ENCODE results near the gene CCND3. TPM values are rescaled to one million over a fixed set of nuclear protein-coding genes. Genes with fewer than 3 reads are reported as not detected.

CCND3 gene
- total and polyA plus RNA-seq, 2 experiments from 2014 or later = 19.7 to 30.9 TPM

GRCh38 chr6:41900861-41901260, 40.7 kb downstream of the CCND3 start:
- peaks cover 5% of the 10 kb centered on the region for H4K20me1 ChIP-seq (replicated peaks; ENCODE audit: insufficient read depth)

DNA sequence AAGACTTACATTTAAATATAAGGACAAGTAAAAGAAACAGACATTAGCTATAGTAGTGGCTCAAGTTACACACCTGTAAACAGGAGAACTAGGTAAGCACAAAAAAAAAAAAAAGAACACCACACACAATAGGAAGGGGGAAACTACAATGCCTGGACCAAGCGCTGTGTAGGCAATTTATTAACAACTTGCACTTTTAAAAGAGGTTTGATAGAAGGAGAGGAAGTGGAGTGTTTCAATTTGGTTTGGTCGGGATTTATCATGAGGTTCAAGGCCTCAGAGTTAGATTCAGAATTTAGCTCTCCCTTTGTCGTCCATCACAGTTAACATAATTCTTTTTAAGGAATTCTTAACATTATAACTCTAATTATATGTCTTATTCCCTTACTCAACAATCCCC, 45.3 kb downstream of the CCND3 start:
- ATAC-seq (no peak), DNase-seq (ENCODE audit: low spot score) (no peak)
- Histone ChIP-seq H2AFZ (peak overlapping the region; percentile 43; the same call in 1 of the 2 replicates), H3K9me2 (ENCODE audit: insufficient read depth) (no peaks in the 10 kb centered on the region), H3K36me3 (ENCODE audit: insufficient read depth) (no peaks in the 10 kb centered on the region; the same call in 1 of the 2 replicates), H3K4me1 (ENCODE audit: insufficient read depth) (peaks cover 30% of the 10 kb centered on the region), H3F3A (replicated peaks; ENCODE audit: low read depth) (peaks cover 7% of the 10 kb centered on the region; the same call in 1 of the 2 replicates), H3K79me2 (replicated peaks; ENCODE audit: insufficient read depth) (peaks cover 24% of the 10 kb centered on the region), H3K27me3 (ENCODE audit: insufficient read depth) (no peaks in the 10 kb centered on the region), H3K4me2 (peak overlapping the region; percentile 73), H3K4me3 (peak overlapping the region; percentile 58), H3K27ac (ENCODE audit: low read depth) (peak overlapping the region; percentile 94), H4K20me1 (replicated peaks; ENCODE audit: insufficient read depth) (no peaks in the 10 kb centered on the region)
- H3K9me3 Mint-ChIP-seq = no peaks in the 10 kb centered on the region
- no peaks in the 10 kb centered on the region for H3K36me3 Mint-ChIP-seq (ENCODE audit: low read depth)
- peaks cover 14% of the 10 kb centered on the region; the same call in 2 of the 3 replicates for H3K4me1 Mint-ChIP-seq
- H3K27me3 Mint-ChIP-seq (ENCODE audit: insufficient read depth, low read depth, poor library complexity) = no peaks in the 10 kb centered on the region
- H3K27ac Mint-ChIP-seq = peak overlapping the region; percentile 98
- H3K4me3 Mint-ChIP-seq = no peak overlapping the region; the same call in 2 of the 3 replicates
- TF ChIP-seq, protein P1, sequence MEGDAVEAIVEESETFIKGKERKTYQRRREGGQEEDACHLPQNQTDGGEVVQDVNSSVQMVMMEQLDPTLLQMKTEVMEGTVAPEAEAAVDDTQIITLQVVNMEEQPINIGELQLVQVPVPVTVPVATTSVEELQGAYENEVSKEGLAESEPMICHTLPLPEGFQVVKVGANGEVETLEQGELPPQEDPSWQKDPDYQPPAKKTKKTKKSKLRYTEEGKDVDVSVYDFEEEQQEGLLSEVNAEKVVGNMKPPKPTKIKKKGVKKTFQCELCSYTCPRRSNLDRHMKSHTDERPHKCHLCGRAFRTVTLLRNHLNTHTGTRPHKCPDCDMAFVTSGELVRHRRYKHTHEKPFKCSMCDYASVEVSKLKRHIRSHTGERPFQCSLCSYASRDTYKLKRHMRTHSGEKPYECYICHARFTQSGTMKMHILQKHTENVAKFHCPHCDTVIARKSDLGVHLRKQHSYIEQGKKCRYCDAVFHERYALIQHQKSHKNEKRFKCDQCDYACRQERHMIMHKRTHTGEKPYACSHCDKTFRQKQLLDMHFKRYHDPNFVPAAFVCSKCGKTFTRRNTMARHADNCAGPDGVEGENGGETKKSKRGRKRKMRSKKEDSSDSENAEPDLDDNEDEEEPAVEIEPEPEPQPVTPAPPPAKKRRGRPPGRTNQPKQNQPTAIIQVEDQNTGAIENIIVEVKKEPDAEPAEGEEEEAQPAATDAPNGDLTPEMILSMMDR (conservative IDR thresholded peaks at IDR 0.05; ENCODE audit: low read depth in 2 of 2) = no peak
- TF ChIP-seq NANOG (IDR thresholded peaks at IDR 0.05; ENCODE audit: borderline replicate concordance) = no peak
- no peak for TF ChIP-seq ZNF462 (CRISPR knock-in tag; IDR thresholded peaks at IDR 0.05)
- no peak for TF ChIP-seq EZH2phosphoT487 (IDR thresholded peaks at IDR 0.05; ENCODE audit: unreplicated experiment)
- TF ChIP-seq STAT1 (IDR thresholded peaks at IDR 0.05; ENCODE audit: unreplicated experiment) = no peak
- TF ChIP-seq POLR2AphosphoS5 (IDR thresholded peaks at IDR 0.05; ENCODE audit: low read depth) = no peak
- no peak for TF ChIP-seq JUNB (IDR thresholded peaks at IDR 0.05; ENCODE audit: unreplicated experiment)
- no peak for TF ChIP-seq EZH2 (IDR thresholded peaks at IDR 0.05; ENCODE audit: low read depth, unreplicated experiment)
- TF ChIP-seq REST (IDR thresholded peaks at IDR 0.05; ENCODE audit: unreplicated experiment) = no peak

More at GRCh38 chr6:41900861-41901260, 40.7 kb downstream of the CCND3 start:
- Mint-ChIP-seq H3K36me3 (ENCODE audit: low read depth) (no peaks in the 10 kb centered on the region), H3K9me3 (no peaks in the 10 kb centered on the region), H3K27ac (no peak overlapping the region), H3K4me3 (no peak overlapping the region), H3K4me1 (peaks cover 8% of the 10 kb centered on the region; the same call in 2 of the 3 replicates), H3K27me3 (ENCODE audit: insufficient read depth, low read depth, poor library complexity) (peaks cover 2% of the 10 kb centered on the region)
- H3K27me3 ChIP-seq (ENCODE audit: insufficient read depth) = no peaks in the 10 kb centered on the region
- no peaks in the 10 kb centered on the region for H3K9me2 ChIP-seq (ENCODE audit: insufficient read depth)
- H3K27ac ChIP-seq (ENCODE audit: low read depth) = 0 out of 2 replicates have a peak overlapping the region, but pooled peaks have one; percentile 20
- no peak overlapping the region for H3K4me3 ChIP-seq
- no peaks in the 10 kb centered on the region for H3K79me2 ChIP-seq (replicated peaks; ENCODE audit: insufficient read depth)
- TF ChIP-seq NANOG (IDR thresholded peaks at IDR 0.05; ENCODE audit: borderline replicate concordance) (no peak), STAT1 (IDR thresholded peaks at IDR 0.05; ENCODE audit: unreplicated experiment) (no peak), JUNB (IDR thresholded peaks at IDR 0.05; ENCODE audit: unreplicated experiment) (no peak)
- peaks cover 12% of the 10 kb centered on the region for H3K4me1 ChIP-seq (ENCODE audit: insufficient read depth)
- no peak overlapping the region for H2AFZ ChIP-seq
- peaks cover 5% of the 10 kb centered on the region; the same call in 1 of the 2 replicates for H3K36me3 ChIP-seq (ENCODE audit: insufficient read depth)
- ATAC-seq = no peak
- H3F3A ChIP-seq (replicated peaks; ENCODE audit: low read depth) = no peaks in the 10 kb centered on the region; the same call in 1 of the 2 replicates
- DNase-seq (ENCODE audit: low spot score) = no peak
- 0 out of 2 replicates have a peak overlapping the region, but pooled peaks have one; percentile 26 for H3K4me2 ChIP-seq
